ENCODE measurements around the gene KNOP1. TPM values are rescaled to one million over a fixed set of nuclear protein-coding genes. Genes with fewer than 3 reads are reported as not detected.

KNOP1 gene
- total RNA-seq, 1 donor from 2014 or later: 77.9 TPM

DNA sequence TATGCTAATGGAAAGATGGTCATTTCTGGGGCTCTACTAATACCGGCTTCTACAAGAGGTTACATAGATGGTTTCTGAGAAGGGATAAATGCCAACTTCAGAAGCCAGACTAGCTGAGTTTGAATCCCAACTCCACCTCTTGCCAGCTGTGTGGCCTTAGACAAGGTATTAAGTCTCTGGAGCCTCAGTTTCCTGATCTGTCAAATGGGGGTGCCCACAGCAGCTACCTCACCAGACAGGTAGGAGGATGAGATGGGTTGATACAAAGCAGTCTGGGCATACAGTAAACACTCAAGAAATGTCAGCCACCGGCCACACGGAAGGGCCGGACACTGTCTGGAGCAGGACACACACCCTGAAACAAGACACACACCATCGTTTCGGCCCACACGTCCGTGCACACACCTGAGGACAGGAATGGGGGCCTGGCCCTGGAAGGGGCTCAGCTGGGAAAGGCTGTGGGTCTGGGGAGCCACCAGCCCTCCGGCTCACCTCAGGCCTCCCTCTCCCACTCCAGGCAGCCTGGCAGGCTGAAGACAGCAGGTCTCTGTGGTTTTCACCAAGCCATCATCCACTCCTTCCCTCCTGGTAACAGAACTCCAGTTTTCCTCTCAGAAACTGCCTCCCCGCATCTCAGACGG lies 5.5 kb downstream of the KNOP1 start:
- Mint-ChIP-seq H3K4me1 (peaks cover 28% of the 10 kb centered on the region), H3K27me3 (ENCODE audit: low read depth) (no peaks in the 10 kb centered on the region), H3K4me3 (no peak overlapping the region), H3K36me3 (ENCODE audit: low read depth) (peaks cover 35% of the 10 kb centered on the region), H3K9me3 (no peaks in the 10 kb centered on the region), H3K27ac (ENCODE audit: unreplicated experiment) (no peak overlapping the region)
- TF ChIP-seq, protein P1, sequence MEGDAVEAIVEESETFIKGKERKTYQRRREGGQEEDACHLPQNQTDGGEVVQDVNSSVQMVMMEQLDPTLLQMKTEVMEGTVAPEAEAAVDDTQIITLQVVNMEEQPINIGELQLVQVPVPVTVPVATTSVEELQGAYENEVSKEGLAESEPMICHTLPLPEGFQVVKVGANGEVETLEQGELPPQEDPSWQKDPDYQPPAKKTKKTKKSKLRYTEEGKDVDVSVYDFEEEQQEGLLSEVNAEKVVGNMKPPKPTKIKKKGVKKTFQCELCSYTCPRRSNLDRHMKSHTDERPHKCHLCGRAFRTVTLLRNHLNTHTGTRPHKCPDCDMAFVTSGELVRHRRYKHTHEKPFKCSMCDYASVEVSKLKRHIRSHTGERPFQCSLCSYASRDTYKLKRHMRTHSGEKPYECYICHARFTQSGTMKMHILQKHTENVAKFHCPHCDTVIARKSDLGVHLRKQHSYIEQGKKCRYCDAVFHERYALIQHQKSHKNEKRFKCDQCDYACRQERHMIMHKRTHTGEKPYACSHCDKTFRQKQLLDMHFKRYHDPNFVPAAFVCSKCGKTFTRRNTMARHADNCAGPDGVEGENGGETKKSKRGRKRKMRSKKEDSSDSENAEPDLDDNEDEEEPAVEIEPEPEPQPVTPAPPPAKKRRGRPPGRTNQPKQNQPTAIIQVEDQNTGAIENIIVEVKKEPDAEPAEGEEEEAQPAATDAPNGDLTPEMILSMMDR (conservative IDR thresholded peaks at IDR 0.05): no peak
- no peak for DNase-seq (ENCODE audit: low read depth, low spot score)

DNA sequence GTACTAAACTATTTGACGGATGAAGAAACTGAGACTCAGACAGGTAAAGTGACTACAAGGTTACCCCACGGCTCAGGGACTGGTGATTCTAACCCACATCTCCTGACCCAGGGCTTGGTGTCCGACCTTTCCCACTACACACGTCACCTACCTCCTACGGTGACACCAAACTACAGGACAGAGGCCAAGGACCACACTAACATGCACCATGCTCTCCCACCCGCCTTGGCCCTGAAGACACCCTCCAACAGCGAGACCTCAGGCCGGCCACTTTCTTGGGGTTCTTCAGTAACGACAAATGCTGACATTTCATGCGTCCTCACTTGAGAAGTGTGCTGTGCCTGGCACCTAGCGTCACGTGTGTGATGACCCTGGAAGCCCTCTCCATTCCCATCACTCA lies 6.4 kb downstream of the KNOP1 start:
- no peak for DNase-seq (ENCODE audit: low read depth, low spot score)
- H3K36me3 Mint-ChIP-seq (ENCODE audit: low read depth): peaks cover 32% of the 10 kb centered on the region
- H3K27ac Mint-ChIP-seq (ENCODE audit: unreplicated experiment): no peak overlapping the region
- H3K4me1 Mint-ChIP-seq: peaks cover 21% of the 10 kb centered on the region
- H3K9me3 Mint-ChIP-seq: no peaks in the 10 kb centered on the region
- TF ChIP-seq, protein P1 (conservative IDR thresholded peaks at IDR 0.05): no peak
- no peaks in the 10 kb centered on the region for H3K27me3 Mint-ChIP-seq (ENCODE audit: low read depth)
- H3K4me3 Mint-ChIP-seq: peak overlapping the region; percentile 42

DNA sequence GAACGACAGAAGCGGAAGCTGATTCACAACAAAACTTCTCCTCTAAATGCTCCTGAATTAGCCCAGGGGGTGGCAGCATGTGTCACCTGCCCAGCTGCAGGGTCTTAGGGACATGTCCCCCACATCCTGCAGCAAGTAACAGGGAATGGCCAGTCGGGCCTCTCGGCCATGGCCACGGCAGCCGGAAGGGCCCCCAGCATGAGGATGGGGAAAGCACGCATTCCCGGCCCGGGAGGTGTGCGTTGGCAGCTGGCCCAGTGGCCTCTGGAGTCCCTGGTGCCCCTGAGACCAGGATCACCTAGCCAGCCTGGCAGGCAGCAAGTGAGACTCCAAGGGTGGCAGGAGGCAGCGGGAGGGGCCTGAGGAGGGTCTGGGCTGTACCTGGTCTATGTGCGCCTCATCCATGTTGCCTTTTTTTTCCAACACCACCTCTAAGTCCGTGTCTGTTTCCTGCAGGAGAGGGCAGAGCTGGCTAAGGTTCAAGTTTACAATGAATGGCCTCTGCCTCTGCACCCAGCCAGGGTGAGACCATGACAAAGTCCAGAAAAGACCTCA lies 7.0 kb downstream of the KNOP1 start:
- Mint-ChIP-seq H3K9me3 (no peaks in the 10 kb centered on the region), H3K4me1 (peaks cover 15% of the 10 kb centered on the region), H3K27me3 (ENCODE audit: low read depth) (no peaks in the 10 kb centered on the region), H3K36me3 (ENCODE audit: low read depth) (peaks cover 34% of the 10 kb centered on the region), H3K27ac (ENCODE audit: unreplicated experiment) (no peak overlapping the region), H3K4me3 (no peak overlapping the region)
- TF ChIP-seq, protein P1 (conservative IDR thresholded peaks at IDR 0.05): no peak
- DNase-seq (ENCODE audit: low read depth, low spot score): no peak

DNA sequence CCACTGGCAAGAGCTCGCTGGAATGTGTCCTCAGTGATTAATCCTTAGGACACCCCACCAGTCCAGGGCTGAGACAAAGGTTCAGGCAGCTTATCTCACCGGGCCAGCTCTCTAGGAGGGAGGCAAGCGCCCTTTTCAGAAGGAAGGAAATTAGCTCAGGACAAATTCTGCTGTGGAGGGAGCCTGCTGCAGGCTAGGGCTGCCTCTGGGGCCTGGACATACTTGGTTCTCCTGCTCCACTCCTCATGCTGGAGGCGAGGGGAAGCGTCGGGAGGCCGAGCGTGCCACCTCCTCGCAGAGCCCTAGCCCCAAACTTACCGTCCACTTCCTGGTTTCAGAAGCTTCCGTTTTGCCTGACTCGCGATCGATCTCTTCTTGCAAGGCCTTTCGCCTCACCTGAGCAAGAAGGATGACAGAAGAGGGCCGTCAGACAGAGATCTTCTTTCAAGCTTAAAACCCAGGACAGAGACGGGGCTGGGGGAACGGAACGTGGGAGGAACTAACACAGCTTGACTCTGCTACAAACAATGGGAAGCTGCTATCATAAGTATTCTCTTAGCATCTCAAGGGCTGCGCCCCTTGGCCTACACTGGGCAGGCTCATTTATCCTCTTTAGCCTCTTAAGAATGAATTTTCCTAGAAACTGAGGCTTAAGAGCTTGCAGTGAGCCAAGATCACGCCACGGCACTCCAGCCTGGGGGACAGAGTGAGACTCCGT lies 7.7 kb downstream of the KNOP1 start:
- H3K36me3 Mint-ChIP-seq (ENCODE audit: low read depth): peaks cover 34% of the 10 kb centered on the region
- H3K27ac Mint-ChIP-seq (ENCODE audit: unreplicated experiment): no peak overlapping the region
- H3K27me3 Mint-ChIP-seq (ENCODE audit: low read depth): no peaks in the 10 kb centered on the region
- peaks cover 13% of the 10 kb centered on the region for H3K4me1 Mint-ChIP-seq
- TF ChIP-seq, protein P1 (conservative IDR thresholded peaks at IDR 0.05): no peak
- no peaks in the 10 kb centered on the region for H3K9me3 Mint-ChIP-seq
- no peak for DNase-seq (ENCODE audit: low read depth, low spot score)
- H3K4me3 Mint-ChIP-seq: peak overlapping the region; percentile 34

DNA sequence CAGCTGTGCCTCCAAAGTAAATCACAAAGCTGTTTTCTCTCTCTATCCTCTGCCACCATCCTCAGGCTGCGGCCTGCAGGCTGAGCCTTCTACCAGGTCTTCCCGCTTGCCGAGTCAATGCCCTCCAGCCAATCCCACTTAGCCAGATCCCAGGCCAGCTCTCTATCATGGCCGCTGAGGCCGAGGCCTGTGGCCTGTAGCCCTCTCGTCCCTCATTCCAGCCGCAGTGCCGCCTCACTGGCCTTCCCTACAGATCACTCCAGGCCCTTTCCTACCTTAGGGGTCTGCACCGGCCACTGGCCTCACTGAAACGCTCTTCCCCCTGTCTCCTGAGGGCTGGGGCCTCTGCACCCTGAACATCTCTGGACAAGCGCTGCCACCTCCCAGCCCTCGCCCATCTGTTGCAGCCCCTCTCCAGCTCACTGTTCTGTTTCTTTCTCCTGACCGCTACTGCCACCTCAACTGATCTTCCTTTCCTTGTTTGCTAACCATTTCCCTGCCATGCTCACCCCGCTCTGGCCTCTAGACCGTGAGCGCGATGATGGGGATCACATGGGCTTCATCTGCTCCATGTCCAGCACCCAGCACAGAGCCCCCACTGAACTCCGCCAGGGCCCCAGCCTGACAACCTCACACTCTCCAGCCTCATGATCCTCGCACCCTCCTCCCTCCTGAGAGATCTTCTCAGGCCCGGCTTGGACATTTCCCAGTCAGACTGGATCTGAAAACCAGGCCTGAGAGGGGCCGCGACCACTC lies 8.5 kb downstream of the KNOP1 start:
- peaks cover 13% of the 10 kb centered on the region for H3K4me1 Mint-ChIP-seq
- TF ChIP-seq, protein P1 (conservative IDR thresholded peaks at IDR 0.05): no peak
- H3K36me3 Mint-ChIP-seq (ENCODE audit: low read depth): peaks cover 36% of the 10 kb centered on the region
- H3K9me3 Mint-ChIP-seq: no peaks in the 10 kb centered on the region
- H3K4me3 Mint-ChIP-seq: peak overlapping the region; percentile 2
- DNase-seq (ENCODE audit: low read depth, low spot score): no peak
- H3K27me3 Mint-ChIP-seq (ENCODE audit: low read depth): no peaks in the 10 kb centered on the region
- no peak overlapping the region for H3K27ac Mint-ChIP-seq (ENCODE audit: unreplicated experiment)

Measured in neural crest cell (in vitro differentiated cells).